IMR-90 (cell line): ENCODE results near the gene DGKD. TPM values are rescaled to one million over a fixed set of nuclear protein-coding genes. Genes with fewer than 3 reads are reported as not detected.

Experiments
- ATAC-seq: fragments of 200-7000 bp; cut with Tn5 transposase; 2 replicates; pipeline ENCODE4 v1.9.1; 2020; ENCODE audit warnings: low read depth, mild to moderate bottlenecking, moderate library complexity
- BruUV-seq: library from RNA; stranded (reverse); fragments of 400-500 nt; replicated peaks from 2 replicates; lab custom pipeline; 2021; lab: Mats Ljungman, UMichigan
- CTCF ChIA-PET: fragments of 300-600 bp; formaldehyde crosslinking; extraction: SDS; loops from one replicate; lab custom pipeline; 2021; ENCODE audit warnings: antibody characterized with exemption; lab: Yijun Ruan, JAX
- POLR2A ChIA-PET: fragments of 300-600 bp; sonication (Branson Sonifier 250); formaldehyde crosslinking; loops from one replicate; lab custom pipeline; 2022; ENCODE audit warnings: antibody characterized with exemption; ENCODE audit not compliant: unreplicated experiment; lab: Charles Lee
- DNase-seq: peaks from one replicate; pipeline ENCODE4 v3.0.0; 2013
- H2AFZ ChIP-seq: replicated peaks from 2 replicates; pipeline ENCODE3; 2013; ENCODE audit warnings: low read length, mild to moderate bottlenecking; ENCODE audit not compliant: poor library complexity
- H2AK5ac ChIP-seq: 2 replicates; pipeline ENCODE4 v1.6.1; 2013; ENCODE audit warnings: low read depth, low read length, inconsistent platforms
- H2AK9ac ChIP-seq: replicated peaks from 2 replicates; pipeline ENCODE3; 2013; ENCODE audit warnings: mild to moderate bottlenecking, low read depth, low read length, moderate library complexity; ENCODE audit not compliant: poor library complexity
- H2BK120ac ChIP-seq: 2 replicates; pipeline ENCODE4 v1.6.1; 2013; ENCODE audit warnings: low read depth, low read length, inconsistent platforms
- H2BK15ac ChIP-seq: 3 replicates; pipeline ENCODE4 v1.6.1; 2013; ENCODE audit warnings: low read depth, low read length, inconsistent platforms
- H2BK20ac ChIP-seq: 2 replicates; pipeline ENCODE4 v1.6.1; 2013; ENCODE audit warnings: low read depth, mild to moderate bottlenecking, inconsistent platforms, low read length, moderate library complexity
- H2BK5ac ChIP-seq: 2 replicates; pipeline ENCODE4 v1.6.1; 2013; ENCODE audit warnings: mild to moderate bottlenecking, low read depth, low read length, inconsistent platforms; ENCODE audit not compliant: poor library complexity, severe bottlenecking
- H3K14ac ChIP-seq: replicated peaks from 2 replicates; pipeline ENCODE4 v1.6.1; 2013; ENCODE audit warnings: low read depth, low read length, inconsistent platforms
- H3K18ac ChIP-seq: 2 replicates; pipeline ENCODE4 v1.6.1; 2013; ENCODE audit warnings: low read depth, low read length, control low read depth
- H3K23ac ChIP-seq: 2 replicates; pipeline ENCODE4 v1.6.1; 2013; ENCODE audit warnings: low read depth, low read length, inconsistent platforms
- H3K27ac ChIP-seq: 2 replicates; pipeline ENCODE4 v1.5.1; 2013; ENCODE audit warnings: mild to moderate bottlenecking, control low read depth, low read length; ENCODE audit not compliant: insufficient read depth
- H3K27me3 ChIP-seq: 2 replicates; pipeline ENCODE4 v1.6.1; 2013; ENCODE audit warnings: low read length; ENCODE audit not compliant: control insufficient read depth, insufficient read depth
- H3K36me3 ChIP-seq: 2 replicates; pipeline ENCODE4 v1.6.1; 2013; ENCODE audit warnings: low read length, mixed read lengths; ENCODE audit not compliant: control insufficient read depth, insufficient read depth
- H3K4ac ChIP-seq: 2 replicates; pipeline ENCODE4 v1.6.1; 2013; ENCODE audit warnings: low read depth, low read length, inconsistent platforms
- H3K4me1 ChIP-seq: 2 replicates; pipeline ENCODE4 v1.6.1; 2013; ENCODE audit warnings: low read length, mixed read lengths; ENCODE audit not compliant: control insufficient read depth, insufficient read depth
- H3K4me2 ChIP-seq: 2 replicates; pipeline ENCODE4 v1.6.1; 2013; ENCODE audit warnings: low read depth, mild to moderate bottlenecking, control low read depth, low read length, moderate library complexity
- H3K4me3 ChIP-seq: 2 replicates; pipeline ENCODE4 v1.5.1; 2013; ENCODE audit warnings: low read depth, mild to moderate bottlenecking, control low read depth, low read length, moderate library complexity; ENCODE audit not compliant: insufficient read depth
- H3K56ac ChIP-seq: 2 replicates; pipeline ENCODE4 v1.6.1; 2013; ENCODE audit warnings: low read length, inconsistent platforms; ENCODE audit not compliant: insufficient read depth; ENCODE audit errors: extremely low read depth
- H3K79me1 ChIP-seq, 2 experiments: 2 replicates each; pipeline ENCODE4 v1.6.1; 2013; ENCODE audit warnings: low read length in 2 of 2, inconsistent platforms in 1 of 2, low read depth in 1 of 2
- H3K9ac ChIP-seq: 2 replicates; pipeline ENCODE4 v1.6.1; 2013; ENCODE audit warnings: low read depth, low read length, control low read depth
- H3K9me1 ChIP-seq: 2 replicates; pipeline ENCODE4 v1.6.1; 2013; ENCODE audit warnings: low read length, inconsistent platforms; ENCODE audit not compliant: insufficient read depth
- H3K9me3 ChIP-seq: 2 replicates; pipeline ENCODE4 v1.6.1; 2013; ENCODE audit warnings: low read length; ENCODE audit not compliant: control insufficient read depth, insufficient read depth
- H4K20me1 ChIP-seq: 2 replicates; pipeline ENCODE4 v1.6.1; 2013; ENCODE audit warnings: low read length, inconsistent platforms; ENCODE audit not compliant: insufficient read depth
- H4K5ac ChIP-seq: 2 replicates; pipeline ENCODE4 v1.6.1; 2013; ENCODE audit warnings: mild to moderate bottlenecking, low read depth, low read length, control low read depth
- H4K8ac ChIP-seq, 2 experiments: 2 replicates each; pipeline ENCODE4 v1.6.1; 2013; ENCODE audit warnings: low read depth in 2 of 2, low read length in 2 of 2, control low read depth in 1 of 2, inconsistent platforms in 1 of 2
- H4K91ac ChIP-seq: 2 replicates; pipeline ENCODE4 v1.6.1; 2013; ENCODE audit warnings: low read depth, low read length, inconsistent platforms; ENCODE audit not compliant: insufficient read depth
- BHLHE40 ChIP-seq: fragments of 150-350 bp; IDR thresholded peaks from 2 replicates; pipeline ENCODE4 v1.6.1; 2016; ENCODE audit warnings: mild to moderate bottlenecking, low read depth, low read length
- CTCF ChIP-seq: conservative IDR thresholded peaks from 2 replicates; pipeline ENCODE4 v1.5.1; 2012; ENCODE audit warnings: mild to moderate bottlenecking, low read depth, low read length, improper control_type of control experiment
- ELK1 ChIP-seq: fragments of 150-350 bp; IDR thresholded peaks from 2 replicates; pipeline ENCODE4 v1.6.1; 2016; ENCODE audit warnings: low read depth, mild to moderate bottlenecking, low read length, moderate library complexity, borderline replicate concordance
- FOS ChIP-seq: fragments of 150-350 bp; IDR thresholded peaks from 2 replicates; pipeline ENCODE4 v1.6.1; 2016; ENCODE audit warnings: low read depth, low read length
- MAFK ChIP-seq: IDR thresholded peaks from 2 replicates; pipeline ENCODE4 v1.6.1; 2012; ENCODE audit warnings: low read depth, low read length, improper control_type of control experiment
- MAZ ChIP-seq: IDR thresholded peaks from 2 replicates; pipeline ENCODE4 v1.6.1; 2012; ENCODE audit warnings: low read depth, mild to moderate bottlenecking, low read length, improper control_type of control experiment, moderate library complexity, borderline replicate concordance
- MXI1 ChIP-seq: IDR thresholded peaks from 2 replicates; pipeline ENCODE4 v1.6.1; 2012; ENCODE audit warnings: low read depth, mild to moderate bottlenecking, low read length, moderate library complexity, borderline replicate concordance
- NFE2L2 ChIP-seq: fragments of 150-350 bp; IDR thresholded peaks from 2 replicates; pipeline ENCODE4 v1.6.1; 2016; ENCODE audit warnings: low read depth, mild to moderate bottlenecking, low read length
- POLR2A ChIP-seq: IDR thresholded peaks from 2 replicates; pipeline ENCODE4 v1.6.1; 2012; ENCODE audit warnings: mild to moderate bottlenecking, low read depth, low read length
- RAD21 ChIP-seq: IDR thresholded peaks from 2 replicates; pipeline ENCODE4 v1.6.1; 2012; ENCODE audit warnings: low read length, improper control_type of control experiment
- RFX5 ChIP-seq: IDR thresholded peaks from 2 replicates; pipeline ENCODE4 v1.8.0; 2012; ENCODE audit warnings: low read depth, mild to moderate bottlenecking, low read length, moderate library complexity
- WGBS, 2 experiments: methylation state at CpG; one replicate each; pipeline versions ENCODE4 v1.1.5 to v1.1.7; 2013; ENCODE audit warnings: missing lambda C conversion rate in 2 of 2; ENCODE audit not compliant: insufficient read length in 1 of 2; ENCODE audit errors: extremely low coverage in 2 of 2; 5-methylcytosine and 5-hydroxymethylcytosine counted together
- dilution Hi-C: fragments of 300-500 bp; cut with HindIII; formaldehyde crosslinking; loops from one replicate; pipeline ENCODE4 v1.14.3; 2018; ENCODE audit warnings: low sequenced_read_pairs; ENCODE audit not compliant: unreplicated experiment
- in situ Hi-C: fragments of 300-500 bp; cut with MboI; formaldehyde crosslinking; loops from 3 replicates; pipeline ENCODE4 v1.14.3; 2019; ENCODE audit warnings: low sequenced_read_pairs, inconsistent platforms, mixed read lengths
- intact Hi-C: fragments of 100-400 bp; cut with micrococcal nuclease; formaldehyde crosslinking; loops from 2 replicates; pipeline ENCODE4 v1.10.0; 2022
- polyA plus RNA-seq, 3 experiments: library from polyadenylated mRNA; depleted of rRNA; stranded (reverse); fragments of >200 nt; gene quantifications; 2 replicates each; pipeline ENCODE4 v1.2.3, GENCODE V29; 2012; ENCODE audit warnings: low replicate concordance in 1 of 3
- total RNA-seq: library from RNA; depleted of rRNA; stranded (reverse); fragments of >200 nt; gene quantifications from 2 replicates; pipeline ENCODE4 v1.2.3, GENCODE V29; 2012

Gene DGKD
- total and polyA plus RNA-seq, 2 of the 4 experiments (the other 2 are of a cell fraction) = 6.5 to 10.1 TPM

GRCh38 chr2:233469261-233470010 is 115.1 kb downstream of the DGKD start:
- H2BK20ac ChIP-seq = no peak overlapping the region
- no peak for DNase-seq
- H3K14ac ChIP-seq = no peak overlapping the region
- H3K4me2 ChIP-seq = no peak overlapping the region
- CTCF ChIA-PET = no interaction called here
- no peak overlapping the region for H3K4me3 ChIP-seq
- H4K91ac ChIP-seq = no peak overlapping the region
- H3K4ac ChIP-seq = no peak overlapping the region
- H4K5ac ChIP-seq = no peak overlapping the region
- H2AK9ac ChIP-seq = no peak overlapping the region
- H2BK5ac ChIP-seq = no peak overlapping the region
- TF ChIP-seq MAFK (no peak), BHLHE40 (no peak), NFE2L2 (no peak), MAZ (no peak), MXI1 (no peak), RFX5 (no peak), CTCF (no peak), RAD21 (no peak), FOS (no peak), POLR2A (no peak), ELK1 (no peak)
- POLR2A ChIA-PET = no interaction called here
- no peaks in the 10 kb centered on the region for H3K9me3 ChIP-seq
- no peak overlapping the region for H2AFZ ChIP-seq
- H3K23ac ChIP-seq = no peak overlapping the region
- no peaks in the 10 kb centered on the region for H3K27me3 ChIP-seq
- no TSS peak for BruUV-seq
- intact Hi-C loops = no loop called here
- peaks cover 33% of the 10 kb centered on the region for H3K36me3 ChIP-seq
- H3K9me1 ChIP-seq = peaks cover 2% of the 10 kb centered on the region; the same call in 1 of the 2 replicates
- H3K4me1 ChIP-seq = peaks cover 1% of the 10 kb centered on the region; the same call in 1 of the 2 replicates
- no peak overlapping the region for H3K27ac ChIP-seq
- in situ Hi-C loops = loop anchor here (25.0 kb wide), 1 partner anchor 368 kb away; no protein-coding TSS in a partner anchor
- no peak overlapping the region for H3K9ac ChIP-seq
- ATAC-seq = no peak
- H2AK5ac ChIP-seq = no peak overlapping the region
- H2BK15ac ChIP-seq = no peak overlapping the region
- H2BK120ac ChIP-seq = no peak overlapping the region
- dilution Hi-C loops = no loop called here
- H4K20me1 ChIP-seq = no peaks in the 10 kb centered on the region
- H4K8ac ChIP-seq = no peak overlapping the region
- H3K18ac ChIP-seq = no peak overlapping the region
- 81% methylated on average over 15 of the region's 32 CpGs; no CpG with 5 or more reads in 1 of the 2 experiments for WGBS, 2 experiments
- H3K79me1 ChIP-seq = no peaks in the 10 kb centered on the region; a peak in 1 of 4 replicates
- no peak overlapping the region for H3K56ac ChIP-seq
